ENCODE data around the gene SOX10.

GRCh38 chr22:37970864-37971263 lies 13.5 kb downstream of the SOX10 start:
- TF ChIP-seq CTCF (IDR thresholded peaks at IDR 0.05), result no peak
- no peak for TF ChIP-seq SIN3A (IDR thresholded peaks at IDR 0.05; ENCODE audit: borderline replicate concordance, insufficient read depth, low read depth, low read length)
- no peak for TF ChIP-seq TCF7L2 (IDR thresholded peaks at IDR 0.05; ENCODE audit: low read depth, low read length)
- no peak for TF ChIP-seq POLR2AphosphoS5 (IDR thresholded peaks at IDR 0.05; ENCODE audit: low read depth, low read length)

All from Panc1 (cell line).